GM21423 (cell line): Measurements from ENCODE around the gene ICE1.
"Not testable (repeated sequence)": the region's sequence is repeated elsewhere in the genome, so short reads cannot be mapped to it uniquely, and the experiment has no call there.

Experiments
- ATAC-seq: cut with Tn5 transposase; IDR thresholded peaks from one replicate; pipeline ENCODE4 v1.9.1; 2021; ENCODE audit warnings: mild to moderate bottlenecking, moderate library complexity; ENCODE audit not compliant: unreplicated experiment

Gene ICE1

GRCh38 chr5:5421961-5422818 is at the start of gene ICE1:
TSS of gene ICE1 (plus strand) at chr5:5422677. CDS start at chr5:5422916, 239 bp downstream.
- peak; percentile 83 for ATAC-seq

- no peak for ATAC-seq
Observed at GRCh38 chr5:5372930-5373329, 49.5 kb upstream of the ICE1 start.

- ATAC-seq: no peak
Observed at GRCh38 chr5:5373351-5373989, 49.0 kb upstream of the ICE1 start.

- no peak for ATAC-seq
Observed at GRCh38 chr5:5374009-5374715, 48.3 kb upstream of the ICE1 start.

GRCh38 chr5:5377780-5378179 is 44.7 kb upstream of the ICE1 start:
- ATAC-seq: no peak

GRCh38 chr5:5378531-5378930 is 43.9 kb upstream of the ICE1 start:
- no peak for ATAC-seq

- no peak for ATAC-seq
Observed at GRCh38 chr5:5380298-5380697, 42.2 kb upstream of the ICE1 start.

- ATAC-seq: no peak
Observed at GRCh38 chr5:5381310-5381913, 41.1 kb upstream of the ICE1 start.

- ATAC-seq: no peak
Observed at GRCh38 chr5:5383461-5383860, 39.0 kb upstream of the ICE1 start.

- no peak for ATAC-seq
Observed at GRCh38 chr5:5384660-5385330, 37.7 kb upstream of the ICE1 start.

- no peak for ATAC-seq
Observed at GRCh38 chr5:5385331-5385662, 37.2 kb upstream of the ICE1 start.

GRCh38 chr5:5386329-5386728 is 36.1 kb upstream of the ICE1 start:
- ATAC-seq: no peak

- ATAC-seq: no peak
Observed at GRCh38 chr5:5387192-5387591, 35.3 kb upstream of the ICE1 start.

- ATAC-seq: no peak
Observed at GRCh38 chr5:5387777-5388176, 34.7 kb upstream of the ICE1 start.

- not testable (repeated sequence) for ATAC-seq
Observed at GRCh38 chr5:5390121-5390869, 32.2 kb upstream of the ICE1 start.

- not testable (repeated sequence) for ATAC-seq
Observed at GRCh38 chr5:5392504-5392903, 30.0 kb upstream of the ICE1 start.

GRCh38 chr5:5394384-5394986 is 28.0 kb upstream of the ICE1 start:
- ATAC-seq: not testable (repeated sequence)

- ATAC-seq: not testable (repeated sequence)
Observed at GRCh38 chr5:5395093-5395492, 27.4 kb upstream of the ICE1 start.

- ATAC-seq: no peak
Observed at GRCh38 chr5:5398071-5398470, 24.4 kb upstream of the ICE1 start.

- ATAC-seq: no peak
Observed at GRCh38 chr5:5401095-5401494, 21.4 kb upstream of the ICE1 start.
